MM.1S (cell line): Measurements from ENCODE around the gene NELL2.
A peak's percentile ranks its signal among the peaks of the same experiment; 100 is the strongest.

Source experiments
- DNase-seq: peaks from one replicate; pipeline ENCODE4 v3.0.0-alpha.2; 2015
- H2AFZ ChIP-seq: fragments of 300-600 bp; sonication (generic); 2 replicates; pipeline ENCODE4 v1.6.0; 2016; ENCODE audit warnings: antibody characterized with exemption, low read length
- H3F3A ChIP-seq: fragments of 300-600 bp; sonication (generic); 2 replicates; pipeline ENCODE4 v1.6.1; 2016; ENCODE audit warnings: mild to moderate bottlenecking, antibody characterized with exemption, low read length, moderate library complexity, mixed read lengths; ENCODE audit not compliant: insufficient read depth
- H3K27ac ChIP-seq: fragments of 300-600 bp; sonication (generic); 2 replicates; pipeline ENCODE4 v1.5.1; 2016; ENCODE audit warnings: mild to moderate bottlenecking, low read length
- H3K27me3 ChIP-seq: fragments of 300-600 bp; sonication (generic); replicated peaks from 2 replicates; pipeline ENCODE4 v1.6.0; 2016; ENCODE audit warnings: low read length; ENCODE audit not compliant: insufficient read depth
- H3K36me3 ChIP-seq: fragments of 300-600 bp; sonication (generic); replicated peaks from 2 replicates; pipeline ENCODE4 v1.6.1; 2016; ENCODE audit warnings: mild to moderate bottlenecking, low read length, mixed read lengths; ENCODE audit not compliant: insufficient read depth
- H3K4me1 ChIP-seq: fragments of 300-600 bp; sonication (generic); 2 replicates; pipeline ENCODE4 v1.6.1; 2016; ENCODE audit warnings: low read length, mixed read lengths
- H3K4me2 ChIP-seq: fragments of 300-600 bp; sonication (generic); 2 replicates; pipeline ENCODE4 v1.6.0; 2016; ENCODE audit warnings: low read depth, low read length
- H3K4me3 ChIP-seq: fragments of 300-600 bp; sonication (generic); 2 replicates; pipeline ENCODE4 v1.5.1; 2016; ENCODE audit warnings: low read length, mixed read lengths
- H3K79me2 ChIP-seq: fragments of 300-600 bp; sonication (generic); 2 replicates; pipeline ENCODE4 v1.6.1; 2016; ENCODE audit warnings: mixed run types, low read length, mixed read lengths
- H3K9ac ChIP-seq: fragments of 300-600 bp; sonication (generic); 2 replicates; pipeline ENCODE4 v1.6.1; 2016; ENCODE audit warnings: low read length, mixed read lengths
- H3K9me2 ChIP-seq: fragments of 300-600 bp; sonication (generic); replicated peaks from 2 replicates; pipeline ENCODE4 v1.6.1; 2016; ENCODE audit warnings: mild to moderate bottlenecking, low read length, mixed read lengths; ENCODE audit not compliant: insufficient read depth
- H3K9me3 ChIP-seq: fragments of 300-600 bp; sonication (generic); replicated peaks from 2 replicates; pipeline ENCODE4 v1.6.1; 2016; ENCODE audit warnings: mild to moderate bottlenecking, low read length, mixed read lengths; ENCODE audit not compliant: insufficient read depth
- H4K20me1 ChIP-seq: fragments of 300-600 bp; sonication (generic); 2 replicates; pipeline ENCODE4 v1.6.1; 2016; ENCODE audit warnings: mild to moderate bottlenecking, low read length, moderate library complexity, mixed read lengths; ENCODE audit not compliant: insufficient read depth
- EZH2 ChIP-seq: fragments of 300-600 bp; sonication (generic); optimal IDR thresholded peaks from 2 replicates; pipeline ENCODE3; 2017; ENCODE audit warnings: low read depth, mild to moderate bottlenecking, antibody characterized with exemption, low read length, mixed read lengths
- EZH2phosphoT487 ChIP-seq: fragments of 300-600 bp; sonication (generic); IDR thresholded peaks from 2 replicates; pipeline ENCODE4 v1.6.1; 2018; ENCODE audit warnings: antibody characterized with exemption, low read length
- TF ChIP-seq, protein P1 (sequence below): fragments of 300-600 bp; sonication (generic); IDR thresholded peaks from 2 replicates; pipeline ENCODE4 v1.5.1; 2016; ENCODE audit warnings: antibody characterized with exemption, low read length, mixed read lengths

Gene NELL2

DNA sequence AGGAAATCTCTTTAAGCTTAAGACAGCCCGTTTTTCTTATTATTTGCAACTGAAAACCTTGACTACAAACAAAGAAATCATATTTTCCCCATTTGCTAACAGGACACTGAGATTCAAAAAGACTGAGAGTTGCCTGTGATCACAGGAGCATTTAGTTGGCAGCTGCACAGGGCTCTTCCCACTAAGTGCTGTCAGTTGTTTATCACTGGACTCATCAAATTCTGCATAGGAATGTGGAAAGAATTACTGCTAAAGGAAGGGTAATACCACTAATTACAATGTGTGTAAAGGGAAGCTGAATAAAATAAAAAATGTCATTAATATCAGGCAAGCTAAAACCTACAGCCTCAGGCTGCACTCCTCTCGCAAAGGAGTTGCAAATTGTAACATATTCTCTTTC lies 226.4 kb downstream of the NELL2 start:
- H3K4me2 ChIP-seq, result no peak overlapping the region

DNA sequence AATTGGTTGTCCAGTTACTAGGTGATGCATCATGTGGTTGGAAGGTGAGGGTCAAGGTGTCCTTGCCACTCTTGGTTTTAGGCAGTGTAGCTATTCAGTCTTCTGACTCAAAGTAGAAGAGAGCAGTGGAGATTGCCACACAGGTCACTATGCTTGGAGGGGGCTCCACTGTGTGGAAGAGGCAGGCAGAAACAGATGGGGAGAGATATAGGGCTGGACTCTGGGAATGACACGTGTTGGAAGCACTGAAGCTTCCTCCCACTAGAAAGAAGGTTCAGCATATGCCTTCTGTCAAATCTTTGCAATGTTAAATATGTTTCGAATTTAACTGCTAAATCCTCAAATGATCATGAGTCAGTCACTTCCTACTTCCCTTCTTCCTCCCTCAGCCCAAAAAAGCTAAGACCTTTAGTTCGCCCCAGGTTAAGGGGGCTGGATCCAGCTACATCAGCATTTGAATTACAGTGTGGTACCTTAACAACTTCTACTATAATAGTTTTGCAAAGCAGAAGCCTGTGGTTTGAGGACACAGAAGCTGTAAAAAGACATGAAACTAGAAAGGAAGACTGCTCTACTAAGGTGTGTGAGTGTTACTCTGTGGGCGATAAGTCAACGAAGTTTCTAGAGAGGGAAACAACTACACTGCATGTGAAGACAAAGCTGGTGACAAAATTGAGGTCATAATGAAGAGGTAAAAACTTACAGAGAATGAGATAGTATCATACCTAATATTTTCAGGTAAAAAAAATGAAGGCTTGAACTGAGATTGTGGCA lies 228.0 kb downstream of the NELL2 start:
- H3K4me2 ChIP-seq, result no peak overlapping the region
- no peak overlapping the region for H2AFZ ChIP-seq
- DNase-seq, result peak; percentile 44
- no peaks in the 10 kb centered on the region for H3K9me3 ChIP-seq
- no peak overlapping the region for H3K9ac ChIP-seq
- no peaks in the 10 kb centered on the region for H3K27me3 ChIP-seq
- H3K36me3 ChIP-seq, result no peaks in the 10 kb centered on the region
- H3F3A ChIP-seq, result no peaks in the 10 kb centered on the region
- 0 out of 2 replicates have a peak, but pooled peaks cover 12% of the 10 kb centered on the region for H3K4me1 ChIP-seq
- H3K27ac ChIP-seq, result no peak overlapping the region
- H3K9me2 ChIP-seq, result no peaks in the 10 kb centered on the region
- H3K4me3 ChIP-seq, result no peak overlapping the region
- no peaks in the 10 kb centered on the region for H3K79me2 ChIP-seq
- no peaks in the 10 kb centered on the region for H4K20me1 ChIP-seq
- TF ChIP-seq EZH2, result no peak
- TF ChIP-seq, protein P1, sequence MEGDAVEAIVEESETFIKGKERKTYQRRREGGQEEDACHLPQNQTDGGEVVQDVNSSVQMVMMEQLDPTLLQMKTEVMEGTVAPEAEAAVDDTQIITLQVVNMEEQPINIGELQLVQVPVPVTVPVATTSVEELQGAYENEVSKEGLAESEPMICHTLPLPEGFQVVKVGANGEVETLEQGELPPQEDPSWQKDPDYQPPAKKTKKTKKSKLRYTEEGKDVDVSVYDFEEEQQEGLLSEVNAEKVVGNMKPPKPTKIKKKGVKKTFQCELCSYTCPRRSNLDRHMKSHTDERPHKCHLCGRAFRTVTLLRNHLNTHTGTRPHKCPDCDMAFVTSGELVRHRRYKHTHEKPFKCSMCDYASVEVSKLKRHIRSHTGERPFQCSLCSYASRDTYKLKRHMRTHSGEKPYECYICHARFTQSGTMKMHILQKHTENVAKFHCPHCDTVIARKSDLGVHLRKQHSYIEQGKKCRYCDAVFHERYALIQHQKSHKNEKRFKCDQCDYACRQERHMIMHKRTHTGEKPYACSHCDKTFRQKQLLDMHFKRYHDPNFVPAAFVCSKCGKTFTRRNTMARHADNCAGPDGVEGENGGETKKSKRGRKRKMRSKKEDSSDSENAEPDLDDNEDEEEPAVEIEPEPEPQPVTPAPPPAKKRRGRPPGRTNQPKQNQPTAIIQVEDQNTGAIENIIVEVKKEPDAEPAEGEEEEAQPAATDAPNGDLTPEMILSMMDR, result no peak
- no peak for TF ChIP-seq EZH2phosphoT487

More for the DNA sequence above, 226.4 kb downstream of the NELL2 start:
- Histone ChIP-seq H3K36me3 (no peaks in the 10 kb centered on the region), H3K79me2 (no peaks in the 10 kb centered on the region), H3K27me3 (no peaks in the 10 kb centered on the region), H3K4me1 (0 out of 2 replicates have a peak, but pooled peaks cover 12% of the 10 kb centered on the region), H4K20me1 (no peaks in the 10 kb centered on the region), H3K9me3 (no peaks in the 10 kb centered on the region), H3K4me3 (no peak overlapping the region), H3K27ac (no peak overlapping the region), H2AFZ (no peak overlapping the region), H3F3A (no peaks in the 10 kb centered on the region), H3K9ac (no peak overlapping the region), H3K9me2 (no peaks in the 10 kb centered on the region)
- no peak for TF ChIP-seq EZH2phosphoT487
- TF ChIP-seq EZH2, result no peak
- TF ChIP-seq, protein P1, result no peak
- no peak for DNase-seq

DNA sequence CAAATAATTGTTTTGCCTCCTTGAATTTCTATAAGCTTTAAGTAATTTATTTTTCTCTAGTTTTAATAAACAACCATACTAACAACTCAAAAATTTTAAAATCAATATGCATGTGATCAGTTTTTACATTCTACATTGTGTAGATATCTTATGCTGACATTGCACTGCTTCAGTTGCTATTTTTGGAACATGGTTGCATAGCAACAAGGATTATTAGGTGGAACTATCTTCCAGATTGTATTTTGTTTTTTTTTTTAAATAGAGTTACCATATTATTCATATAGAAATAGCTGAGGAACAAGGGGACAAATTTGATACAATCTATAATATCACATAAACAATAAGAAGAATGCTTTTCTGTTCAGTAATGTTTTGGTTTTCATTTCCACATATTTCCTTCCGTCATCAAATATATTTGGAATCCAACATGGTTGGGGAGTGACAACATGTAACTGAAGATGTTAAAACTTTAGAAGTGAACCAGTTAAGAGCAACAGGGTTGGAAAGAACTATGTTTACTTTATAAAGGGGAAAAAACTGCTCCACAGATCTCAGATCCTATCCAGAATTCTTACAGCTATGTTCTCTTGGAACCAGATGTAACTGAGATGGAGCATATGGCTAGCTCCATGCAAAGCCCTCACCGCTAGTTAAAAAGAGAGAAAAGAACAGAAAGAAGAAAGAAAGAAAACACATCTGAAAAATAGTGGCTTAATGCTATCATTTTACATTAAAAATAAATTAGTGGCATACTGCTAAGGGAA lies 235.5 kb downstream of the NELL2 start:
- no peaks in the 10 kb centered on the region for H3K9me3 ChIP-seq
- no peak overlapping the region for H2AFZ ChIP-seq
- no peak overlapping the region for H3K4me2 ChIP-seq
- H3K79me2 ChIP-seq, result no peaks in the 10 kb centered on the region
- no peaks in the 10 kb centered on the region for H3F3A ChIP-seq
- H3K27me3 ChIP-seq, result no peaks in the 10 kb centered on the region
- H3K4me1 ChIP-seq, result no peaks in the 10 kb centered on the region
- no peaks in the 10 kb centered on the region for H3K36me3 ChIP-seq
- H3K9me2 ChIP-seq, result no peaks in the 10 kb centered on the region
- no peaks in the 10 kb centered on the region for H4K20me1 ChIP-seq
- no peak overlapping the region for H3K9ac ChIP-seq
- DNase-seq, result no peak
- no peak for TF ChIP-seq EZH2
- TF ChIP-seq EZH2phosphoT487, result no peak
- TF ChIP-seq, protein P1, result no peak
- H3K27ac ChIP-seq, result no peak overlapping the region
- H3K4me3 ChIP-seq, result no peak overlapping the region
